Mesendoderm (in vitro differentiated cells): ENCODE results near the gene CLIP1.
"Not testable (repeated sequence)": the region's sequence is repeated elsewhere in the genome, so short reads cannot be mapped to it uniquely, and the experiment has no call there.

Experiments
- DNase-seq: peaks from one replicate; pipeline ENCODE4 v3.0.0; 2013
- H2AK5ac ChIP-seq: 2 replicates; pipeline ENCODE4 v1.6.1; 2013; ENCODE audit warnings: low read length, inconsistent platforms
- H2BK120ac ChIP-seq: 2 replicates; pipeline ENCODE4 v1.6.1; 2013; ENCODE audit warnings: low read depth, mild to moderate bottlenecking, low read length, moderate library complexity, mixed read lengths
- H2BK15ac ChIP-seq: replicated peaks from 2 replicates; pipeline ENCODE4 v1.6.1; 2013; ENCODE audit warnings: low read depth, mild to moderate bottlenecking, moderate library complexity
- H2BK5ac ChIP-seq: 2 replicates; pipeline ENCODE4 v1.6.1; 2013; ENCODE audit warnings: low read length, inconsistent platforms
- H3K18ac ChIP-seq: 2 replicates; pipeline ENCODE4 v1.6.1; 2013; ENCODE audit warnings: mild to moderate bottlenecking, low read length, mixed read lengths
- H3K23ac ChIP-seq: one replicate; pipeline ENCODE4 v1.6.1; 2013; ENCODE audit warnings: low read length
- H3K27ac ChIP-seq: 2 replicates; pipeline ENCODE4 v1.5.1; 2013; ENCODE audit warnings: low read depth, mild to moderate bottlenecking, inconsistent platforms, low read length, moderate library complexity
- H3K27me3 ChIP-seq: 2 replicates; pipeline ENCODE4 v1.6.1; 2013; ENCODE audit warnings: low read length, control low read depth, mild to moderate bottlenecking, inconsistent platforms; ENCODE audit not compliant: insufficient read depth, poor library complexity
- H3K36me3 ChIP-seq: 2 replicates; pipeline ENCODE4 v1.6.1; 2013; ENCODE audit warnings: low read length, inconsistent platforms; ENCODE audit not compliant: control insufficient read depth, insufficient read depth
- H3K4ac ChIP-seq: one replicate; pipeline ENCODE4 v1.6.1; 2013; ENCODE audit warnings: low read depth, mild to moderate bottlenecking, low read length, moderate library complexity
- H3K4me1 ChIP-seq: 2 replicates; pipeline ENCODE4 v1.6.1; 2013; ENCODE audit warnings: low read depth, low read length, inconsistent platforms; ENCODE audit not compliant: control insufficient read depth
- H3K4me2 ChIP-seq: 2 replicates; pipeline ENCODE4 v1.6.1; 2013; ENCODE audit warnings: low read length
- H3K4me3 ChIP-seq: 2 replicates; pipeline ENCODE4 v1.5.1; 2013; ENCODE audit warnings: mild to moderate bottlenecking, low read length
- H3K56ac ChIP-seq: one replicate; pipeline ENCODE4 v1.6.1; 2013; ENCODE audit warnings: low read length
- H3K79me1 ChIP-seq: 2 replicates; pipeline ENCODE4 v1.6.1; 2013; ENCODE audit warnings: low read length, inconsistent platforms
- H3K79me2 ChIP-seq: 2 replicates; pipeline ENCODE4 v1.6.1; 2013; ENCODE audit warnings: mild to moderate bottlenecking, low read length; ENCODE audit not compliant: control insufficient read depth, insufficient read depth
- H3K9ac ChIP-seq: 2 replicates; pipeline ENCODE4 v1.6.1; 2013; ENCODE audit warnings: low read length, inconsistent platforms
- H4K5ac ChIP-seq: one replicate; pipeline ENCODE4 v1.6.1; 2013; ENCODE audit warnings: low read length
- H4K8ac ChIP-seq: one replicate; pipeline ENCODE4 v1.6.1; 2013; ENCODE audit warnings: low read depth, mild to moderate bottlenecking, control low read depth, low read length, moderate library complexity
- WGBS: extraction: QIAGEN DNeasy Blood & Tissue Kit; methylation state at CpG from one replicate; pipeline ENCODE4 v1.1.7; 2013; ENCODE audit warnings: low lambda C conversion rate, missing lambda C conversion rate; ENCODE audit not compliant: insufficient coverage; ENCODE audit errors: extremely low coverage; 5-methylcytosine and 5-hydroxymethylcytosine counted together

CLIP1 gene

DNA sequence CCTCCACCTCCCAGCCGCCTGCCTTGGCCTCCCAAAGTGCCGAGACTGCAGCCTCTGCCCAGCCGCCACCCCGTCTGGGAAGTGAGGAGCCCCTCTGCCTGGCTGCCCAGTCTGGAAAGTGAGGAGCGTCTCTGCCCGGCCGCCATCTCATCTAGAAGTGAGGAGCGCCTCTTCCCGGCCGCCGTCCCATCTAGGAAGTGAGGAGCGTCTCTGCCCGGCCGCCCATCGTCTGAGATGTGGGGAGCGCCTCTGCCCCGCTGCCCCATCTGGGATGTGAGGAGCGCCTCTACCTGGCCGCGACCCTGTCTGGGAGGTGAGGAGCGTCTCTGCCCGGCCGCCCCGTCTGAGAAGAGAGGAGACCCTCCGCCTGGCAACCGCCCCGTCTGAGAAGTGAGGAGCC lies 65.5 kb downstream of the CLIP1 start:
- H2BK120ac ChIP-seq, H3K9ac ChIP-seq, H3K36me3 ChIP-seq, H3K56ac ChIP-seq, DNase-seq, H4K8ac ChIP-seq, H3K27me3 ChIP-seq, H2BK5ac ChIP-seq, H3K18ac ChIP-seq, H4K5ac ChIP-seq, H3K27ac ChIP-seq, H3K4me2 ChIP-seq, H3K4me1 ChIP-seq, H2BK15ac ChIP-seq, H3K4ac ChIP-seq, H3K79me1 ChIP-seq, H3K23ac ChIP-seq, H3K79me2 ChIP-seq, H2AK5ac ChIP-seq, H3K4me3 ChIP-seq: not testable (repeated sequence)
- no CpG with 5 or more reads among the region's 27 CpGs for WGBS

DNA sequence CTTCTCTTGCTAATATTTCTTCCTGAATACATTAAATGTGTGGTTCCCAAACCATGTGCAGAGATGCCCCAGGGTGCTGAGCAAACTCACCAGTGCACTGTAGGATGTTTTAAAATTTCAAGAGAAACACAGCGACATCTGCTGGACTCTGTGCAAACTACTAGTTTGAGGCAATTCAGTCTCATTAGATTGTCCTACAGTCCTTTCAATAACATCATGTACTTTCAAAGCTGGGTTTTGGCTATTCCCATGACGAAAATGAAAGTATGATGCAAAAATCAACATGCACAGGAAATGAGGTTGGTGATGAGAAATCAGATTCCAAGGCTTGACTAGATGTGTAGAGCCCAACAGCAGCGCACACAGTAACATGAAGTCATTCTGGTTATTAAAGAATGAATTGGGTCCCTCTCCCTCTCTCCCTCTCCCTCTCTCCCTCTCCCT lies 66.3 kb downstream of the CLIP1 start:
- peak; percentile 60 for DNase-seq
- Histone ChIP-seq H4K8ac (no peak overlapping the region), H3K36me3 (peaks cover 1% of the 10 kb centered on the region), H3K79me1 (no peaks in the 10 kb centered on the region), H3K18ac (no peak overlapping the region), H2BK5ac (no peak overlapping the region), H3K4me3 (no peak overlapping the region), H3K56ac (no peak overlapping the region), H3K9ac (no peak overlapping the region), H3K27me3 (no peaks in the 10 kb centered on the region), H3K4me1 (no peaks in the 10 kb centered on the region), H3K27ac (no peak overlapping the region), H4K5ac (no peak overlapping the region), H3K79me2 (no peaks in the 10 kb centered on the region), H2AK5ac (no peak overlapping the region), H2BK15ac (no peak overlapping the region), H3K4me2 (no peak overlapping the region), H3K23ac (no peak overlapping the region), H3K4ac (no peak overlapping the region), H2BK120ac (no peak overlapping the region)
- no CpG with 5 or more reads among the region's 3 CpGs for WGBS

DNA sequence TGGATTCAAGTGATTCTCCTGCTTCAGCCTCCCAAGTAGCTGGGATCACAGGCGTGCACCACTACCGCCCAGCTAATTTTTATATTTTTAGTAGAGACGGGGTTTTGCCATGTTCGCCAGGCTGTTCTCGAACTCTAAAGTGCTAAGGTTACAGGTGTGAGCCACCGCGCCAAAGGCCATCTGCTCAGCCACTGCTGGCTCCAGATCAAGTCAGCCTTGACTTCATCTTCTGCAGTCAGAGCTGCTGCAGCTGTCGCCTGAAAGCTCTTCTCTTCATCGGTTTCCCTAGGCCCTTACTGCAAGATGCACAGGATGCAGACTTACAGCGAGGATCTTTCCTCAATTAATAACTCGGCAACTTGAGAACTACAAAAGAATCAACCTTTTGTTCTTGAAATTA lies 66.8 kb downstream of the CLIP1 start:
- H4K8ac ChIP-seq = no peak overlapping the region
- H2AK5ac ChIP-seq = no peak overlapping the region
- no CpG with 5 or more reads among the region's 11 CpGs for WGBS
- H3K56ac ChIP-seq = no peak overlapping the region
- H3K4me1 ChIP-seq = no peaks in the 10 kb centered on the region
- no peaks in the 10 kb centered on the region for H3K36me3 ChIP-seq
- no peak overlapping the region for H2BK15ac ChIP-seq
- no peak overlapping the region for H3K4ac ChIP-seq
- H3K79me2 ChIP-seq = no peaks in the 10 kb centered on the region
- no peak for DNase-seq
- H3K9ac ChIP-seq = no peak overlapping the region
- H3K79me1 ChIP-seq = no peaks in the 10 kb centered on the region
- no peaks in the 10 kb centered on the region for H3K27me3 ChIP-seq
- H2BK5ac ChIP-seq = no peak overlapping the region
- H3K18ac ChIP-seq = no peak overlapping the region
- H3K4me3 ChIP-seq = no peak overlapping the region
- H2BK120ac ChIP-seq = no peak overlapping the region
- H3K4me2 ChIP-seq = no peak overlapping the region
- no peak overlapping the region for H3K23ac ChIP-seq
- no peak overlapping the region for H4K5ac ChIP-seq
- H3K27ac ChIP-seq = no peak overlapping the region

DNA sequence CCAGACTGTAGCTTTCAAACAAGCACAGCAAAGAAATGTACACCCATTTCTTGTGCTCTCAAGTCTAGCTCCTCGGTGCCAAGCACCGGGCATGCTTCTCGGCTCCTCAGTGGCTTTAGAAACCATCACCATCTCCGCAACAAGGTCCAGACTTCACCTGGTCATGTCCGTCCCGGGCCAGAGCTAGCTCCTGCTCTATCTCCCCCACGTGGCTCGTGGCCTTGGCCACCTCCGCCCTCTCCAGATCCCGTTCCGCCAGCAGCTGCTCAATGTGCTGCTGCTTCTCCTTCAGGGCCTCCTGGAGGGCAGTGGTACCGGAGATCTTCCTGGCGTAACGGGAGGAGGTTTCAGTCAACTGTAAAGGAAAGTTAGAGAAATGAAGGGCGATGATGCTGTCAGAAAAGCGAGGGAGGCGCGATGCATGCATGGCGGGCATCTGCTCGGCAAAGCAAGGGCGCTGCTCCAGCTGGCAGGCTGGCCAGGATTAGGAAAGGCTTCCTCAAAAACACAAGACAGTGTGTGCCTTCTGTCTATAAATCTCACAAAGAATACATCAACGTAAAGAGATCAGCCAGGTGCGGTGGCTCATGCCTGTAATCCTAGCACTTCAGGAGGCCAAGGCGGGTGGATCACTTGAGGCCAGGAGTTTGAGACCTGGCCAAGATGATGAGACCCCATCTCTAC lies 67.4 kb downstream of the CLIP1 start:
- Histone ChIP-seq H3K4ac (no peak overlapping the region), H3K36me3 (no peaks in the 10 kb centered on the region), H4K8ac (no peak overlapping the region), H3K4me1 (no peaks in the 10 kb centered on the region), H4K5ac (no peak overlapping the region), H2BK5ac (no peak overlapping the region), H3K4me2 (no peak overlapping the region), H3K18ac (no peak overlapping the region), H3K27me3 (no peaks in the 10 kb centered on the region), H3K79me1 (no peaks in the 10 kb centered on the region), H3K4me3 (no peak overlapping the region), H3K9ac (no peak overlapping the region), H3K79me2 (no peaks in the 10 kb centered on the region), H2BK120ac (no peak overlapping the region), H3K23ac (no peak overlapping the region), H2BK15ac (no peak overlapping the region), H3K56ac (no peak overlapping the region), H3K27ac (no peak overlapping the region), H2AK5ac (no peak overlapping the region)
- no CpG with 5 or more reads among the region's 24 CpGs for WGBS
- no peak for DNase-seq

DNA sequence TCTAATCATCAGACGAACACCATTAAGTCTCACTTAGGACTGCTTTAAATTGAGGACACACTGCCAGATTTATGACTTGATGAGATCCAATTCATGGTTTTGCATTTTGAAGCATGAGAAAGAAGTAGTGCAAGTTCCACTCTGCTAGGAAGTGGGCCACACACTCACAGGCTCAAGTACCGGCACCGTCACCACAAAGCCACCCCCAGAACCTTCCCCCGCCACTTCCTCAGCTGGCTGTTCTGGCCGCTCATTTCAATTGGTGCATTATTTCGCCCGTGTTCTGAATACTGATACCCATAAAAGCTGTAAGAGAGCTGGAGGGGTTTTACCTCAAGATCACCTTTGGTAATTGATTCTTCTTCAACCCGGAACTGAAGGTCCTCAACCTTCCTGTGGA lies 70.1 kb downstream of the CLIP1 start:
- Histone ChIP-seq H2AK5ac (no peak overlapping the region), H3K27me3 (no peaks in the 10 kb centered on the region), H4K5ac (no peak overlapping the region), H3K79me2 (no peaks in the 10 kb centered on the region), H3K79me1 (no peaks in the 10 kb centered on the region), H3K56ac (no peak overlapping the region), H3K27ac (no peak overlapping the region), H3K36me3 (no peaks in the 10 kb centered on the region), H3K23ac (no peak overlapping the region), H4K8ac (no peak overlapping the region), H3K18ac (no peak overlapping the region), H3K4me1 (no peaks in the 10 kb centered on the region), H3K4me2 (no peak overlapping the region), H2BK15ac (no peak overlapping the region), H3K9ac (no peak overlapping the region), H2BK120ac (no peak overlapping the region), H2BK5ac (no peak overlapping the region), H3K4me3 (no peak overlapping the region), H3K4ac (no peak overlapping the region)
- WGBS = no CpG with 5 or more reads among the region's 8 CpGs
- DNase-seq = no peak
